CD4-positive, alpha-beta T cell treated with Interleukin-17A for 1 hour (primary cell): Measurements from ENCODE around the gene CERS2.
"Not testable (repeated sequence)": the region's sequence is repeated elsewhere in the genome, so short reads cannot be mapped to it uniquely, and the experiment has no call there.

ENCODE experiments used
- DNase-seq: peaks from one replicate; pipeline ENCODE4 v3.0.0-alpha.2; 2020

Gene CERS2

DNA sequence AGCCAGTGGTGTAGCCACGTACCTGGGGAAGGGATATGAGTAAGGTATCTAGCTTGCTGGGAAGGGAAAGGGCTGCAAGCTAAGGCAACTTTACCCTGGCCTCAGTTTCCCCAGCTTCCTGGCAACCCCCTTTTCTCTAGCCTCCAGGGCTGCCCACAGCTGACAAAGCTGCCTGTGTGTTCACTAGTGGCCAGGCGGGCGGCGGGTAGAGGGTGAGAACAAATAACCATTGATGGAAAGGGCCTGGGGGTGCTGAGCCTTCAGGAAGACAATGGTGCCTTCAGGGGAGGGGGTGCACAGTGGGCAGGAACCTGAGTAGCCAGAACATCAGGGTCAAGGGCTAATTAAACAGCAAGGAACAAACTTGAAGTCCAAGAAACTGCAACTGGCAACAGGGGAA lies 6.1 kb downstream of the CERS2 start:
- no peak for DNase-seq

- DNase-seq: no peak
These were observed 6.7 kb downstream of the CERS2 start for GRCh38 chr1:150967936-150968335.

GRCh38 chr1:150966011-150966410 lies 8.6 kb downstream of the CERS2 start:
- no peak for DNase-seq

- DNase-seq: no peak
These were observed 9.0 kb downstream of the CERS2 start for GRCh38 chr1:150965605-150966004.

- no peak for DNase-seq
These were observed 10.5 kb downstream of the CERS2 start for GRCh38 chr1:150964164-150964489.

DNA sequence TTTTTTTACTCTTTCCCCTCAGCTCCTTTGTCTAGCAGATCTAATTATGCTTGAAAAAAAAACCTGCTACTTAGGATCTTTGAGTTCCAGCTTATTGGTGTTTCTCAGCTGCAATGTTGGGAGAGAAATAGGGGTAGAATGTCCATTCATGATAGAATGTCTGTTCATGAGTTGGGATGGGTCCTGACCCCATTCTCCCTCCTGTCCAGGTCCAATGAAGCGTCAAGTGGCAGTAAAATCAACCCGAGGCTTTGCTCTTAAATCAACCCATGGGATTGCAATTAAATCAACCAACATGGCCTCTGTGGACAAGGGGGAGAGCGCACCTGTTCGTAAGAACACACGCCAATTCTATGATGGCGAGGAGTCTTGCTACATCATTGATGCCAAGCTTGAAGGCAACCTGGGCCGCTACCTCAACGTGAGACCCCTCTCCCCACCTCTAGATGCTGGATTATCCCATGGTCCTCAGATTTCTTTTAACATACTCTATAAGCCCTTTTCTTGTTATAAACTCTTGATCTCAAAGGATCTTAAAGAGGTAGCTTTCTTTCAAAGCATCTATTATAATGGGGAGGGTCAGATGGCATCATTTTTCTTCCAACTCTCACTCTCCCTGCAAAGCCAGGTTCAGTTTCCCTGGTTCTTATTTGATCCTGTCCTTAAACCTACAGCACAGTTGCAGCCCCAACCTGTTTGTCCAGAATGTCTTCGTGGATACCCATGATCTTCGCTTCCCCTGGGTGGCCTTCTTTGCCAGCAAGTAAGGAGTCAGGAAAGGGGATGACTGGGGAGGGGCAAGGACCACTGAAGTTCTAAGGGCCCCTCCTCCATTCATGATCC lies 11.1 kb downstream of the CERS2 start:
- DNase-seq: no peak

- no peak for DNase-seq
These were observed 12.9 kb downstream of the CERS2 start for GRCh38 chr1:150961756-150962155.

DNA sequence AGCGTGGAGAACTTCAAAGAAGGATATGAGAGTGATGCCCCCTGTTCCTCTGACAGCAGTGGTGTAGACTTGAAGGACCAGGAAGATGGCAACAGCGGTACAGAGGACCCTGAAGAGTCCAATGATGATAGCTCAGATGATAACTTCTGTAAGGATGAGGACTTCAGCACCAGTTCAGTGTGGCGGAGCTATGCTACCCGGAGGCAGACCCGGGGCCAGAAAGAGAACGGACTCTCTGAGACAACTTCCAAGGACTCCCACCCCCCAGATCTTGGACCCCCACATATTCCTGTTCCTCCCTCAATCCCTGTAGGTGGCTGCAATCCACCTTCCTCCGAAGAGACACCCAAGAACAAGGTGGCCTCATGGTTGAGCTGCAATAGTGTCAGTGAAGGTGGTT lies 14.0 kb downstream of the CERS2 start:
- no peak for DNase-seq

GRCh38 chr1:150957666-150958065 lies 17.0 kb downstream of the CERS2 start:
- DNase-seq: no peak

DNA sequence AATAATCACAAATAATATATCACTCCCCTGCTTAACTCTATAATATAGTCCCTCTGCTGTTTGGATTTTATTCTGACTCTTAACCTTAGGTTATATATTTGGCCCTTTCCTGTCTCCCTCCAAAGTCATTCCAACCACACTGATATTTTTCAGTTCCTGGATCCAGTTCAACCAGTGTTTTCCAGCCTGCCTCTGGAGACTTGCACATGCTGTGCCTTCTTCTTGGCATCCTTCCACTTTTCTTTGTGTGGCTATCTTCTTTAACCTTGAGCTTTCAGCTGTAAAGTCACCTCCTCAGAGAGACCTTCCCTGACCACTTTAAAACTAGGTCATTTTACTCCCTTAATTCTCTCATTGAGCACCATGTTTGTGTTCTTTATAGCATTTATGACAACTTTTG lies 19.4 kb downstream of the CERS2 start:
- no peak for DNase-seq

GRCh38 chr1:150954708-150955107 lies 19.9 kb downstream of the CERS2 start:
- DNase-seq: no peak

DNA sequence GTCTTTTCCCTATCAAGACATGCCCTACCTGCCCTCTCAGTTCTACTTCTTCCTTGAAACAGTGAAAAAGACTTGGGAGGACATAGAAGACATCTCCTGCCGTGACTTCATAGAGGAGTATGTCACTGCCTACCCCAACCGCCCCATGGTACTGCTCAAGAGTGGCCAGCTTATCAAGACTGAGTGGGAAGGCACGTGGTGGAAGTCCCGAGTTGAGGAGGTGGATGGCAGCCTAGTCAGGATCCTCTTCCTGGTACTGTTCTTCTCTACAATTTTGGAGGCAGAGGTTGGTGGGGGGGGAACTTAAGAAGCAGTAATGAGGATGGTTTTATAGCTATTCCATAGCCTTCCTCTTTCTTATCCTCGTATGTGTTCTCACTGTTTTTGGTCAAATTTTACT lies 29.8 kb downstream of the CERS2 start:
- no peak for DNase-seq

GRCh38 chr1:150931773-150932172 lies 42.9 kb downstream of the CERS2 start:
- no peak for DNase-seq

DNA sequence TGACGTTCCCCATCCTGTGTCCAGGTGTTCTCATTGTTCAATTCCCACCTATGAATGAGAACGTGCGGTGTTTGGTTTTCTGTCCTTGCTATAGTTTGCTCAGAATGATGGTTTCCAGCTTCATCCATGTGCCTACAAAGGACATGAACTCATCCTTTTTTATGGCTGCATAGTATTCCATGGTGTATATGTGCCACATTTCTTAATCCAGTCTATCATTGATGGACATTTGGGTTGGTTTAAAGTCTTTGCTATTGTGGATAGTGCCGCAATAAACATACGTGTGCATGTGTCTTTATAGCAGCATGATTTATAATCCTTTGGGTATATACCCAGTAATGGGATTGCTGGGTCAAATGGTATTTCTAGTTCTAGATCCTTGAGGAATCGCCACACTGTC lies 45.9 kb downstream of the CERS2 start:
- not testable (repeated sequence) for DNase-seq

- no peak for DNase-seq
These were observed 46.3 kb downstream of the CERS2 start for GRCh38 chr1:150928286-150928685.

- no peak for DNase-seq
These were observed 47.0 kb downstream of the CERS2 start for GRCh38 chr1:150927624-150928023.

- DNase-seq: peak; percentile 97
These were observed 48.4 kb downstream of the CERS2 start, which contains the start of gene SETDB1 for GRCh38 chr1:150926097-150926741. Gene SETDB1, plus strand, starts transcription at chr1:150926363. Its CDS starts 1,352 bp downstream, at chr1:150927715.

DNA sequence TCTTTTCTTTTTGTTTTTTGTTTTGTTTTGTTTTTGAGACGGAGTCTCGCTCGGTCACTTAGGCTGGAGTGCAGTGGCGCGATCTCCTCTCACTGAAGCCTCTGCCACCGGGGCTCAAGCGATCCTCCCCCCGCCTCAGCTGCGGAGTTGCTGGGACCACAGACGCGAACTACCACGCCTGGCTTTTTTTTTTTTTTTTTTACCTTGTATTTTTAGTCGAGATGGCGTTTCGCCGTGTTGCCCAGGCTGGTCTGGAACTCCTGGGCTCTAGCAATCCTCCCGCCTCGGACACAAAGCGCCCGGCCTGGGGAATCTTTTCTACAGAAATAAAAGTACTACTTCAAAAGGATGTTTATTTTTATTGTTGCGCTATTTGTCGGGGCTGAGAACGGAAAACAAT lies 49.6 kb downstream of the CERS2 start:
- no peak for DNase-seq

- DNase-seq: peak; percentile 84
These were observed 52.1 kb downstream of the CERS2 start for GRCh38 chr1:150922519-150922975.

DNA sequence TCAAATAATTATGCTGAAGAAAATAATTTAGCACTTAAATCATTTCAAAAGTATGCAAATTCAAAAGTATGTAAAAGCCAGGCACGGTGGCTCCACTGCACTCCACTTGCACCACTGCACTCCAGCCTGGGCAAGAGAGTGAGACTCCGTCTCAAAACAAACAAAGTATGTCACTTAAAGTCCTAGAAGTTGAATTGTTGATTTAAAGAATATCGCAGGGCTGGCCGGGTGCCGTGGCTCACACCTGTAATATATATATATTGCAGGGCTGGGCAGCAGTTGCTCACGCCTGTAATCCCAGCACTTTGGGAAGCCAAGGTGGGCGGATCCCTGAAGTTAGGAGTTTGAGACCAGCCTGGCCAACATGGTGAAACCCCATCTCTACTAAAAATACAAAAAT lies 57.2 kb downstream of the CERS2 start:
- no peak for DNase-seq
